H1 (cell line): ENCODE data around the gene KRT14.

ENCODE experiments used
- CBX8 ChIP-seq: fragments of 300-800, 300-1000 bp; sonication (generic); IDR thresholded peaks from 2 replicates; pipeline ENCODE4 v1.7.1; 2016; ENCODE audit warnings: low read depth, low read length, borderline replicate concordance
- CREB1 ChIP-seq: IDR thresholded peaks from 2 replicates; pipeline ENCODE4 v1.6.1; 2012; ENCODE audit warnings: inconsistent platforms
- CTCF ChIP-seq, 3 experiments: IDR thresholded peaks; 1 replicate in 2 of 3; 2 replicates in 1 of 3; pipeline versions ENCODE4 v1.5.1 to v1.6.1; 2011; ENCODE audit warnings: low read length in 3 of 3, mild to moderate bottlenecking in 3 of 3, inconsistent platforms in 2 of 3, low read depth in 1 of 3, moderate library complexity in 1 of 3; ENCODE audit not compliant: insufficient read depth in 1 of 3; ENCODE audit errors: control extremely low read depth in 1 of 3
- EP300 ChIP-seq, 2 experiments: IDR thresholded peaks; 1 replicate in 1 of 2; 2 replicates in 1 of 2; pipeline ENCODE4 v1.6.1; 2011 to 2012; ENCODE audit warnings: low read depth in 2 of 2, low read length in 2 of 2, mild to moderate bottlenecking in 2 of 2, borderline replicate concordance in 1 of 2, inconsistent platforms in 1 of 2, moderate library complexity in 1 of 2
- GTF2F1 ChIP-seq: IDR thresholded peaks from 2 replicates; pipeline ENCODE4 v1.6.1; 2012; ENCODE audit warnings: low read depth, low read length, improper control_type of control experiment, borderline replicate concordance
- JUND ChIP-seq: IDR thresholded peaks from 2 replicates; pipeline ENCODE4 v1.6.1; 2011; ENCODE audit warnings: mild to moderate bottlenecking, improper control_type of control experiment, low read length
- KDM1A ChIP-seq: fragments of 200-600, 300-600 bp; sonication (generic); IDR thresholded peaks from 2 replicates; pipeline ENCODE4 v1.7.1; 2016; ENCODE audit warnings: mild to moderate bottlenecking, low read length, borderline replicate concordance
- POLR2A ChIP-seq, 2 experiments: IDR thresholded peaks; 1 replicate in 1 of 2; 2 replicates in 1 of 2; pipeline ENCODE4 v1.6.1; 2011; ENCODE audit warnings: low read depth in 2 of 2, low read length in 2 of 2, mild to moderate bottlenecking in 2 of 2; ENCODE audit errors: control extremely low read depth in 1 of 2
- POLR2AphosphoS5 ChIP-seq: IDR thresholded peaks from 2 replicates; pipeline ENCODE4 v1.6.1; 2011; ENCODE audit warnings: low read depth, low read length
- RXRA ChIP-seq: IDR thresholded peaks from 2 replicates; pipeline ENCODE4 v1.6.1; 2011; ENCODE audit warnings: low read depth, mild to moderate bottlenecking, low read length, moderate library complexity; ENCODE audit not compliant: insufficient read depth
- SIN3A ChIP-seq, 2 experiments: IDR thresholded peaks in 1 of 2; conservative IDR thresholded peaks in 1 of 2; 2 replicates each; pipeline ENCODE4 v1.6.1; 2011 to 2012; ENCODE audit warnings: low read length in 2 of 2, improper control_type of control experiment in 1 of 2, low read depth in 1 of 2, mild to moderate bottlenecking in 1 of 2
- YY1 ChIP-seq: IDR thresholded peaks from 2 replicates; pipeline ENCODE4 v1.6.1; 2011; ENCODE audit warnings: low read depth, mild to moderate bottlenecking, low read length

- TF ChIP-seq RXRA (no peak), CTCF (IDR thresholded peaks at IDR 0.05; ENCODE audit: control extremely low read depth in 1 of 3, insufficient read depth in 1 of 3, low read depth in 1 of 3, low read length in 3 of 3) (no peak), CBX8 (no peak), SIN3A (conservative IDR thresholded peaks at IDR 0.05 in 1 of 2, IDR thresholded peaks at IDR 0.05 in 1 of 2; ENCODE audit: low read depth in 1 of 2, low read length in 2 of 2) (no peak), GTF2F1 (no peak), JUND (no peak), POLR2AphosphoS5 (no peak), YY1 (no peak), CREB1 (no peak), POLR2A (IDR thresholded peaks at IDR 0.05; ENCODE audit: control extremely low read depth in 1 of 2, low read depth in 2 of 2, low read length in 2 of 2) (no peak), KDM1A (no peak), EP300 (IDR thresholded peaks at IDR 0.05; ENCODE audit: borderline replicate concordance in 1 of 2, low read depth in 2 of 2, low read length in 2 of 2) (no peak)
Measured at GRCh38 chr17:41544935-41545334, 41.8 kb downstream of the KRT14 start.
